K562 (cell line): ENCODE data around the gene INPP1. TPM values are rescaled to one million over a fixed set of nuclear protein-coding genes. Genes with fewer than 3 reads are reported as not detected.

Experiments used
- AFF1 ChIP-seq, 2 experiments: fragments of 450-650 bp; IDR thresholded peaks; 2 replicates each; pipeline ENCODE4 v1.6.1; 2018; ENCODE audit warnings: mild to moderate bottlenecking in 2 of 2, low read depth in 1 of 2; ENCODE audit not compliant: partially characterized antibody in 2 of 2
- BDP1 ChIP-seq: IDR thresholded peaks from 3 replicates; pipeline ENCODE4 v1.6.1; 2011; ENCODE audit not compliant: insufficient read length, insufficient read depth
- CHAMP1 ChIP-seq: fragments of 450-650 bp; IDR thresholded peaks from 2 replicates; pipeline ENCODE4 v1.6.1; 2016; ENCODE audit warnings: mild to moderate bottlenecking
- GTF2A2 ChIP-seq: IDR thresholded peaks from 2 replicates; pipeline ENCODE4 v1.6.1; 2016; ENCODE audit warnings: mild to moderate bottlenecking, missing genetic modification characterization, missing compliant biosample characterization
- HBP1 ChIP-seq: fragments of 450-650 bp; formaldehyde crosslinking; IDR thresholded peaks from 2 replicates; pipeline ENCODE4 v1.4.0; 2022; ENCODE audit warnings: missing genetic modification characterization
- HMGN3 ChIP-seq: IDR thresholded peaks from 2 replicates; pipeline ENCODE4 v1.6.1; 2011; ENCODE audit warnings: borderline replicate concordance, low read depth, mild to moderate bottlenecking, mixed read lengths, low read length; ENCODE audit not compliant: insufficient read length; ENCODE audit errors: extremely low read depth
- HOXB6 ChIP-seq: fragments of 250-450 bp; sonication (Bioruptor Pico); IDR thresholded peaks from 2 replicates; pipeline ENCODE4 v1.5.1; 2022; ENCODE audit warnings: mild to moderate bottlenecking, borderline replicate concordance
- KDM4B ChIP-seq, 2 experiments: fragments of 450-650 bp in 1 of 2; sonication (generic) in 1 of 2; IDR thresholded peaks; 2 replicates each; pipeline ENCODE4 v1.6.1; 2016 to 2017; ENCODE audit warnings: borderline replicate concordance in 2 of 2, antibody characterized with exemption in 1 of 2, low read depth in 1 of 2, mild to moderate bottlenecking in 1 of 2
- LCOR ChIP-seq: sonication (generic); formaldehyde crosslinking; IDR thresholded peaks from 2 replicates; pipeline ENCODE4 v1.8.0; 2022; ENCODE audit warnings: mild to moderate bottlenecking, missing genetic modification reagents
- MEIS2 ChIP-seq: fragments of 450-650 bp; IDR thresholded peaks from 2 replicates; pipeline ENCODE4 v1.6.1; 2014; ENCODE audit warnings: mild to moderate bottlenecking; ENCODE audit not compliant: partially characterized antibody
- NCOR1 ChIP-seq: fragments of 450-650 bp; IDR thresholded peaks from 2 replicates; pipeline ENCODE4 v1.6.1; 2016; ENCODE audit warnings: mild to moderate bottlenecking, moderate library complexity
- RCOR1 ChIP-seq, 2 experiments: IDR thresholded peaks; 2 replicates each; pipeline ENCODE4 v1.6.1; 2012; ENCODE audit warnings: low read depth in 2 of 2, low read length in 2 of 2, borderline replicate concordance in 1 of 2, improper control_type of control experiment in 1 of 2
- TAF15 ChIP-seq: fragments of 200-400 bp; formaldehyde crosslinking; IDR thresholded peaks from 2 replicates; pipeline ENCODE4 v1.6.1; 2017; ENCODE audit warnings: mild to moderate bottlenecking, low read depth, low read length, moderate library complexity
- TARDBP ChIP-seq: fragments of 450-650 bp; IDR thresholded peaks from 2 replicates; pipeline ENCODE4 v1.6.1; 2016
- TBL1XR1 ChIP-seq, 2 experiments: IDR thresholded peaks; 2 replicates each; pipeline ENCODE4 v1.6.1; 2012; ENCODE audit warnings: improper control_type of control experiment in 2 of 2, low read length in 2 of 2, mild to moderate bottlenecking in 1 of 2
- TEAD4 ChIP-seq, 2 experiments: sonication (generic) in 1 of 2; formaldehyde crosslinking in 1 of 2; IDR thresholded peaks; 2 replicates each; pipeline versions ENCODE4 v1.6.1 to v1.8.0; 2012 to 2022; ENCODE audit warnings: borderline replicate concordance in 1 of 2, inconsistent platforms in 1 of 2, low read length in 1 of 2, mild to moderate bottlenecking in 1 of 2, missing genetic modification reagents in 1 of 2
- ZBTB17 ChIP-seq: fragments of 450-650 bp; formaldehyde crosslinking; IDR thresholded peaks from 2 replicates; pipeline ENCODE4 v1.4.0; 2020; ENCODE audit warnings: mild to moderate bottlenecking
- ZNF436 ChIP-seq: fragments of 250-450, 450-650 bp; sonication (Bioruptor Pico); formaldehyde crosslinking; IDR thresholded peaks from 2 replicates; pipeline ENCODE4 v1.7.0; 2020; ENCODE audit warnings: mild to moderate bottlenecking
- ZNF696 ChIP-seq: fragments of 250-450 bp; sonication (Bioruptor Pico); conservative IDR thresholded peaks from 2 replicates; pipeline ENCODE4 v1.4.0; 2020; ENCODE audit warnings: mild to moderate bottlenecking, moderate library complexity
- polyA plus RNA-seq, 8 experiments: library from polyadenylated mRNA; depleted of rRNA in 4 of 8; stranded (reverse) in 5 of 8; unstranded in 3 of 8; fragments of >200 nt; fragmentation: Nextera tagmentation in 2 of 8; fragmentation: Illumina TruSeq in 1 of 8; extraction: Ambion mirVana in 2 of 8; extraction: Trizol in 1 of 8; gene quantifications; 2 replicates each; pipeline versions ENCODE4 v1.2.1 to v1.2.3, GENCODE V29; 2011 to 2014; ENCODE audit warnings: inconsistent platforms in 1 of 8, missing spikeins in 1 of 8
- total RNA-seq, 7 experiments: library from RNA; depleted of rRNA in 6 of 7; stranded (reverse); fragments of >200 nt in 6 of 7; fragmentation: Illumina TruSeq in 2 of 7; extraction: Trizol in 2 of 7; gene quantifications; 2 replicates each; pipeline versions ENCODE4 v1.2.1 to v1.2.3, GENCODE V29; 2011 to 2021; ENCODE audit warnings: low replicate concordance in 1 of 7

The INPP1 gene
- total and polyA plus RNA-seq, 9 of the 15 experiments (the other 6 are each of a cell fraction or from before 2014, with no cell fraction given) = 3.7 to 11.8 (median 6.5) TPM

GRCh38 chr2:190334479-190335224 is 8.7 kb upstream of the INPP1 start (continued):
- TF ChIP-seq CHAMP1 (no peak), ZNF696 (CRISPR knock-in tag) (no peak), HBP1 (CRISPR knock-in tag) (no peak), TEAD4 (IDR thresholded peaks at IDR 0.05; ENCODE audit: low read length) (peak; percentile 42; the same call in 1 of the 2 replicates), TEAD4 (CRISPR knock-in tag; IDR thresholded peaks at IDR 0.05; ENCODE audit: borderline replicate concordance) (no peak), AFF1 (IDR thresholded peaks at IDR 0.05; ENCODE audit: low read depth in 1 of 2, partially characterized antibody in 2 of 2) (peak in 1 of 2 experiments; percentile 27), HMGN3 (no peak), HOXB6 (CRISPR knock-in tag) (no peak), GTF2A2 (tag) (no peak), TARDBP (no peak), RCOR1 (IDR thresholded peaks at IDR 0.05; ENCODE audit: borderline replicate concordance in 1 of 2, low read depth in 2 of 2, low read length in 2 of 2) (peak in 1 of 2 experiments; percentile 32; a peak in 1 of 4 replicates), NCOR1 (peak; percentile 29; the same call in 1 of the 2 replicates), KDM4B (IDR thresholded peaks at IDR 0.05; ENCODE audit: borderline replicate concordance in 2 of 2, low read depth in 1 of 2) (no peak), LCOR (no peak), ZBTB17 (CRISPR knock-in tag) (no peak), ZNF436 (CRISPR knock-in tag) (no peak), TAF15 (no peak), TBL1XR1 (IDR thresholded peaks at IDR 0.05; ENCODE audit: low read length in 2 of 2) (peak in 1 of 2 experiments; percentile 29; a peak in 1 of 4 replicates), MEIS2 (no peak), BDP1 (no peak)
